SK-N-SH treated with all-trans-retinoic acid at 6 μM for 48 hours (cell line): ENCODE measurements around the gene SLC1A5.

ENCODE experiments used
- CSDC2 ChIP-seq: fragments of 250-450 bp; sonication (Bioruptor Pico); IDR thresholded peaks from 2 replicates; pipeline ENCODE4 v1.5.0; 2020; ENCODE audit warnings: mild to moderate bottlenecking, moderate library complexity
- ESRRG ChIP-seq: fragments of 250-450 bp; sonication (Bioruptor Pico); IDR thresholded peaks from 2 replicates; pipeline ENCODE4 v1.6.1; 2021; ENCODE audit warnings: mild to moderate bottlenecking
- RARB ChIP-seq: fragments of 250-450 bp; sonication (Bioruptor Pico); IDR thresholded peaks from 2 replicates; pipeline ENCODE4 v1.8.0; 2021; ENCODE audit warnings: mild to moderate bottlenecking, moderate library complexity
- ZFP30 ChIP-seq: fragments of 450-650 bp; formaldehyde crosslinking; IDR thresholded peaks from 2 replicates; pipeline ENCODE4 v1.5.0; 2022; ENCODE audit warnings: mild to moderate bottlenecking, moderate library complexity
- ZNF565 ChIP-seq: fragments of 450-650 bp; formaldehyde crosslinking; conservative IDR thresholded peaks from 2 replicates; pipeline ENCODE4 v1.5.0; 2020; ENCODE audit warnings: low read depth, mild to moderate bottlenecking, moderate library complexity
- ZNF70 ChIP-seq: fragments of 450-650 bp; formaldehyde crosslinking; IDR thresholded peaks from 2 replicates; pipeline ENCODE4 v1.5.0; 2020; ENCODE audit warnings: mild to moderate bottlenecking, moderate library complexity
- TF ChIP-seq, protein P1 (sequence below): fragments of 250-450 bp; sonication (Bioruptor Pico); IDR thresholded peaks from 2 replicates; pipeline ENCODE4 v1.5.0; 2020; ENCODE audit warnings: mild to moderate bottlenecking, moderate library complexity
- TF ChIP-seq, protein P2 (sequence below): fragments of 250-450 bp; sonication (Bioruptor Pico); IDR thresholded peaks from 2 replicates; pipeline ENCODE4 v1.8.0; 2020; ENCODE audit warnings: mild to moderate bottlenecking, moderate library complexity, borderline replicate concordance

DNA sequence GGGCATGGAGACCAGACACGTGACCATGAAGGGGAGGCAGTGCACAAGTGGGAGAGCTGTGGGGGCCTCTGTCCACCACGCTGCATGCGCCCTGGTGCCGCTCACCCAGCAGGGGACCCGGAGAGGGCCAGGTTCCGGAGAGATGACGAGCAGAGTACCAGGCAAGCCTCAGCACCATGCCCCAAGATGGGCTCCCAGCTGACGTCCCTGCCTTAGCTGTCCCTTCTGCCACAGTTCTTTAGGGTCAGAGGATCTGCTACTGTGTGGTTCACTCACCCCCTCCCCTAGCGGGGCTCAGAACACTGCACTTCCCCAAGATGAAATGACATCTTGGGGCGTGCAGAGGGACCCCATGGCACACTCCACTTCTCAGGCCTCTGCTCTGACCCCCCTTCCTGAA lies 61.8 kb downstream of the SLC1A5 start:
- TF ChIP-seq ESRRG (CRISPR knock-in tag) (no peak), RARB (CRISPR knock-in tag) (no peak), ZNF70 (CRISPR knock-in tag) (no peak), ZFP30 (CRISPR knock-in tag) (no peak), ZNF565 (no peak), CSDC2 (CRISPR knock-in tag) (no peak)
- TF ChIP-seq, protein P1, sequence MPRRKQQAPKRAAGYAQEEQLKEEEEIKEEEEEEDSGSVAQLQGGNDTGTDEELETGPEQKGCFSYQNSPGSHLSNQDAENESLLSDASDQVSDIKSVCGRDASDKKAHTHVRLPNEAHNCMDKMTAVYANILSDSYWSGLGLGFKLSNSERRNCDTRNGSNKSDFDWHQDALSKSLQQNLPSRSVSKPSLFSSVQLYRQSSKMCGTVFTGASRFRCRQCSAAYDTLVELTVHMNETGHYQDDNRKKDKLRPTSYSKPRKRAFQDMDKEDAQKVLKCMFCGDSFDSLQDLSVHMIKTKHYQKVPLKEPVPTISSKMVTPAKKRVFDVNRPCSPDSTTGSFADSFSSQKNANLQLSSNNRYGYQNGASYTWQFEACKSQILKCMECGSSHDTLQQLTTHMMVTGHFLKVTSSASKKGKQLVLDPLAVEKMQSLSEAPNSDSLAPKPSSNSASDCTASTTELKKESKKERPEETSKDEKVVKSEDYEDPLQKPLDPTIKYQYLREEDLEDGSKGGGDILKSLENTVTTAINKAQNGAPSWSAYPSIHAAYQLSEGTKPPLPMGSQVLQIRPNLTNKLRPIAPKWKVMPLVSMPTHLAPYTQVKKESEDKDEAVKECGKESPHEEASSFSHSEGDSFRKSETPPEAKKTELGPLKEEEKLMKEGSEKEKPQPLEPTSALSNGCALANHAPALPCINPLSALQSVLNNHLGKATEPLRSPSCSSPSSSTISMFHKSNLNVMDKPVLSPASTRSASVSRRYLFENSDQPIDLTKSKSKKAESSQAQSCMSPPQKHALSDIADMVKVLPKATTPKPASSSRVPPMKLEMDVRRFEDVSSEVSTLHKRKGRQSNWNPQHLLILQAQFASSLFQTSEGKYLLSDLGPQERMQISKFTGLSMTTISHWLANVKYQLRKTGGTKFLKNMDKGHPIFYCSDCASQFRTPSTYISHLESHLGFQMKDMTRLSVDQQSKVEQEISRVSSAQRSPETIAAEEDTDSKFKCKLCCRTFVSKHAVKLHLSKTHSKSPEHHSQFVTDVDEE, result no peak
- TF ChIP-seq, protein P2, sequence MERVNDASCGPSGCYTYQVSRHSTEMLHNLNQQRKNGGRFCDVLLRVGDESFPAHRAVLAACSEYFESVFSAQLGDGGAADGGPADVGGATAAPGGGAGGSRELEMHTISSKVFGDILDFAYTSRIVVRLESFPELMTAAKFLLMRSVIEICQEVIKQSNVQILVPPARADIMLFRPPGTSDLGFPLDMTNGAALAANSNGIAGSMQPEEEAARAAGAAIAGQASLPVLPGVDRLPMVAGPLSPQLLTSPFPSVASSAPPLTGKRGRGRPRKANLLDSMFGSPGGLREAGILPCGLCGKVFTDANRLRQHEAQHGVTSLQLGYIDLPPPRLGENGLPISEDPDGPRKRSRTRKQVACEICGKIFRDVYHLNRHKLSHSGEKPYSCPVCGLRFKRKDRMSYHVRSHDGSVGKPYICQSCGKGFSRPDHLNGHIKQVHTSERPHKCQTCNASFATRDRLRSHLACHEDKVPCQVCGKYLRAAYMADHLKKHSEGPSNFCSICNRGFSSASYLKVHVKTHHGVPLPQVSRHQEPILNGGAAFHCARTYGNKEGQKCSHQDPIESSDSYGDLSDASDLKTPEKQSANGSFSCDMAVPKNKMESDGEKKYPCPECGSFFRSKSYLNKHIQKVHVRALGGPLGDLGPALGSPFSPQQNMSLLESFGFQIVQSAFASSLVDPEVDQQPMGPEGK (CRISPR knock-in tag), result no peak
